PC-3 (cell line): ENCODE data around the gene TTC33. TPM values are rescaled to one million over a fixed set of nuclear protein-coding genes. Genes with fewer than 3 reads are reported as not detected.

Source experiments
- ATAC-seq: fragments of 200-7000 bp; cut with Tn5 transposase; 2 replicates; pipeline ENCODE4 v1.9.1; 2020; ENCODE audit warnings: mild to moderate bottlenecking, moderate library complexity
- BruUV-seq: library from RNA; stranded (reverse); fragments of 400-500 nt; replicated peaks from 2 replicates; lab custom pipeline; 2021; lab: Mats Ljungman, UMichigan
- CTCF ChIA-PET: fragments of 300-600 bp; sonication (Branson Sonifier 250); formaldehyde crosslinking; loops from one replicate; lab custom pipeline; 2022; ENCODE audit warnings: antibody characterized with exemption; lab: Charles Lee
- POLR2A ChIA-PET: fragments of 300-600 bp; sonication (Branson Sonifier 250); formaldehyde crosslinking; loops from one replicate; lab custom pipeline; 2022; ENCODE audit warnings: antibody characterized with exemption; ENCODE audit not compliant: unreplicated experiment; lab: Charles Lee
- DNase-seq: peaks from one replicate; pipeline ENCODE4 v3.0.0-alpha.2; 2015
- H2AFZ ChIP-seq: fragments of 300-600 bp; sonication (generic); 2 replicates; pipeline ENCODE4 v1.6.0; 2016; ENCODE audit warnings: antibody characterized with exemption, low read length
- H3F3A ChIP-seq: fragments of 300-600 bp; sonication (generic); one replicate; pipeline ENCODE4 v1.6.0; 2017; ENCODE audit warnings: antibody characterized with exemption, low read length, control low read depth, mild to moderate bottlenecking; ENCODE audit not compliant: unreplicated experiment
- H3K27ac ChIP-seq: fragments of 300-600 bp; sonication (generic); 2 replicates; pipeline ENCODE4 v1.5.1; 2016; ENCODE audit warnings: mild to moderate bottlenecking, low read length
- H3K27me3 ChIP-seq: fragments of 300-600 bp; sonication (generic); 2 replicates; pipeline ENCODE4 v1.6.1; 2016; ENCODE audit warnings: low read length, mixed read lengths
- H3K36me3 ChIP-seq: fragments of 300-600 bp; sonication (generic); 2 replicates; pipeline ENCODE4 v1.6.1; 2016; ENCODE audit warnings: low read depth, mixed run types, low read length, mixed read lengths
- H3K4me1 ChIP-seq: fragments of 300-600 bp; sonication (generic); 2 replicates; pipeline ENCODE4 v1.5.1; 2016; ENCODE audit warnings: low read length; ENCODE audit not compliant: insufficient read depth
- H3K4me2 ChIP-seq: fragments of 300-600 bp; sonication (generic); 2 replicates; pipeline ENCODE4 v1.6.0; 2016; ENCODE audit warnings: low read length
- H3K4me3 ChIP-seq: fragments of 300-600 bp; sonication (generic); 2 replicates; pipeline ENCODE4 v1.5.1; 2016; ENCODE audit warnings: mild to moderate bottlenecking, low read length, mixed read lengths
- H3K79me2 ChIP-seq: fragments of 300-600 bp; sonication (generic); 2 replicates; pipeline ENCODE4 v1.6.1; 2017; ENCODE audit warnings: low read length, mixed read lengths
- H3K9ac ChIP-seq: fragments of 300-600 bp; sonication (generic); 2 replicates; pipeline ENCODE4 v1.6.0; 2016; ENCODE audit warnings: mild to moderate bottlenecking, low read length
- H3K9me2 ChIP-seq: fragments of 300-600 bp; sonication (generic); replicated peaks from 2 replicates; pipeline ENCODE4 v1.6.1; 2016; ENCODE audit warnings: mixed run types, low read length, mixed read lengths
- H3K9me3 ChIP-seq: fragments of 300-600 bp; sonication (generic); 2 replicates; pipeline ENCODE4 v1.6.1; 2016; ENCODE audit warnings: low read length, mixed read lengths
- H4K20me1 ChIP-seq: fragments of 300-600 bp; sonication (generic); 2 replicates; pipeline ENCODE4 v1.6.1; 2016; ENCODE audit warnings: low read length, mixed read lengths
- CTCF ChIP-seq: fragments of 300-600 bp; sonication (generic); conservative IDR thresholded peaks from 2 replicates; pipeline ENCODE4 v1.5.1; 2017; ENCODE audit warnings: antibody characterized with exemption, low read depth, mild to moderate bottlenecking, low read length
- EZH2 ChIP-seq: fragments of 300-600 bp; sonication (generic); IDR thresholded peaks from one replicate; pipeline ENCODE4 v1.6.1; 2017; ENCODE audit warnings: antibody characterized with exemption, mild to moderate bottlenecking, low read length; ENCODE audit not compliant: unreplicated experiment
- EZH2phosphoT487 ChIP-seq: fragments of 300-600 bp; sonication (generic); IDR thresholded peaks from 2 replicates; pipeline ENCODE4 v1.6.1; 2018; ENCODE audit warnings: mild to moderate bottlenecking, antibody characterized with exemption, low read length, borderline replicate concordance
- intact Hi-C: fragments of 100-400 bp; cut with micrococcal nuclease; formaldehyde crosslinking; loops from 2 replicates; pipeline ENCODE4 v1.9.0; 2023
- total RNA-seq: library from RNA; depleted of rRNA; stranded (reverse); fragments of >200 nt; gene quantifications from 2 replicates; pipeline ENCODE4 v1.2.3, GENCODE V29; 2014

TTC33 gene
- total RNA-seq, 1 experiment from 2014 or later, result 9.0 TPM

- Histone ChIP-seq H3K9ac (no peak overlapping the region), H3F3A (peaks cover 5% of the 10 kb centered on the region), H3K27me3 (no peaks in the 10 kb centered on the region), H3K4me1 (peaks cover 32% of the 10 kb centered on the region), H3K9me3 (no peaks in the 10 kb centered on the region), H2AFZ (no peak overlapping the region), H3K4me3 (no peak overlapping the region), H3K9me2 (no peaks in the 10 kb centered on the region), H3K79me2 (no peaks in the 10 kb centered on the region), H3K36me3 (no peaks in the 10 kb centered on the region), H4K20me1 (no peaks in the 10 kb centered on the region), H3K4me2 (no peak overlapping the region), H3K27ac (no peak overlapping the region)
- intact Hi-C loops, result loop anchor here (10.0 kb wide), 1 partner anchor 858 kb away; no protein-coding TSS in a partner anchor
- CTCF ChIA-PET, result no interaction called here
- ATAC-seq, result no peak
- no TSS peak for BruUV-seq
- POLR2A ChIA-PET, result no interaction called here
- no peak for DNase-seq
- TF ChIP-seq EZH2phosphoT487 (no peak), EZH2 (no peak)
Observed at GRCh38 chr5:40572937-40573336, 182.8 kb downstream of the TTC33 start.

- no TSS peak for BruUV-seq
- H3K9me2 ChIP-seq, result no peaks in the 10 kb centered on the region
- no peak overlapping the region for H3K4me2 ChIP-seq
- ChIA-PET CTCF (no interaction called here), POLR2A (no interaction called here)
- no peaks in the 10 kb centered on the region for H3K9me3 ChIP-seq
- no peaks in the 10 kb centered on the region for H3K79me2 ChIP-seq
- H3F3A ChIP-seq, result peaks cover 3% of the 10 kb centered on the region
- intact Hi-C loops, result loop anchor here (10.0 kb wide), 1 partner anchor 858 kb away; no protein-coding TSS in a partner anchor
- no peak overlapping the region for H2AFZ ChIP-seq
- no peak for DNase-seq
- no peaks in the 10 kb centered on the region for H3K36me3 ChIP-seq
- no peak overlapping the region for H3K4me3 ChIP-seq
- TF ChIP-seq EZH2 (no peak), CTCF (no peak)
- no peak for ATAC-seq
- no peak overlapping the region for H3K9ac ChIP-seq
- H3K27ac ChIP-seq, result no peak overlapping the region
- no peaks in the 10 kb centered on the region for H3K27me3 ChIP-seq
- H4K20me1 ChIP-seq, result no peaks in the 10 kb centered on the region
- H3K4me1 ChIP-seq, result peaks cover 27% of the 10 kb centered on the region
Observed at GRCh38 chr5:40572391-40572790, 183.4 kb downstream of the TTC33 start.

GRCh38 chr5:40571729-40572128 is 184.0 kb downstream of the TTC33 start:
- ATAC-seq (no peak), DNase-seq (no peak)
- Histone ChIP-seq H4K20me1 (no peaks in the 10 kb centered on the region), H3K9me3 (no peaks in the 10 kb centered on the region), H3K9me2 (no peaks in the 10 kb centered on the region), H3F3A (no peaks in the 10 kb centered on the region), H3K27ac (no peak overlapping the region), H3K36me3 (no peaks in the 10 kb centered on the region), H2AFZ (no peak overlapping the region), H3K4me3 (no peak overlapping the region), H3K9ac (no peak overlapping the region), H3K4me1 (peaks cover 20% of the 10 kb centered on the region), H3K79me2 (no peaks in the 10 kb centered on the region), H3K4me2 (no peak overlapping the region), H3K27me3 (no peaks in the 10 kb centered on the region)
- intact Hi-C loops, result loop anchor here (10.0 kb wide), 1 partner anchor 857 kb away; no protein-coding TSS in a partner anchor
- no peak for TF ChIP-seq EZH2phosphoT487
- TF ChIP-seq EZH2, result no peak
- no peak for TF ChIP-seq CTCF
- POLR2A ChIA-PET, result no interaction called here
- no TSS peak for BruUV-seq
- CTCF ChIA-PET, result no interaction called here
